Measurements from ENCODE around the gene CTXN1.

Gene CTXN1

DNA sequence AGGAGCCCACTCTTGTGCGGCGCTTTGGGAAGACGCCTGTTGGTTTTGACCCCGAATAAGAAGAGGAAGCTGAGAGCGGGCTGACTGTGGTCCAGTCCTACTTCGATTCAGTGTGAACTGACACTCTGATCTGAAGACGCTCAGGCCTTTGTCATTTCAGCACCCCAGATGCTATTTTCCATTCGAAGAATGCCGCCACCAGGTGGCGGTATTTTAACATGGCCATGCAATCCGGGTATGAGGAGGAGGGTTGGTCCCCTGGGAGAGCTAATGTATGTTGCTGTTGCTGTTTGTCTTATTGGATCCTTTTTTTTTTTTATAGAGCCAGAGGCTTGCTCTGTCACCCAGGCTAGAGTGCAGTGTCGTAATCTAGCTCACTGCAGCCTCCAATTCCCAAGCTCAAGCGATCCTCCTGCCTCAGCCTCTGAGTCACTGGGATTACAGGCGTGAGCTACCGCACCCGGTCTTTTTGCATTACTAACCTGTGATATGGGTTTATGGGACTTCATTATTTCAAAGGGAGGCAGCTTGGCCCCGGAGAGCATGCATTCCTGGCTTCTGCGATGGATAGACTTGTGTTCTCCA lies 18.3 kb upstream of the CTXN1 start (continued):
- TF ChIP-seq HOXC10 (CRISPR knock-in tag; IDR thresholded peaks at IDR 0.05) (no peak), ZEB2 (tag by site-specific recombination; IDR thresholded peaks at IDR 0.05) (peak; percentile 82), REPIN1 (tag by site-specific recombination; IDR thresholded peaks at IDR 0.05; ENCODE audit: low read depth) (no peak), EGR2 (tag by site-specific recombination; IDR thresholded peaks at IDR 0.05; ENCODE audit: low read depth) (no peak), PRDM6 (tag by site-specific recombination; IDR thresholded peaks at IDR 0.05) (no peak), ZNF488 (tag by site-specific recombination; IDR thresholded peaks at IDR 0.05) (no peak), MEIS1 (CRISPR knock-in tag; IDR thresholded peaks at IDR 0.05; ENCODE audit: borderline replicate concordance) (no peak), SP7 (tag by site-specific recombination; IDR thresholded peaks at IDR 0.05) (peak; percentile 74; the same call in 1 of the 2 replicates), ZBTB6 (tag by site-specific recombination; IDR thresholded peaks at IDR 0.05) (peak; percentile 98), ZNF391 (tag by site-specific recombination; IDR thresholded peaks at IDR 0.05; ENCODE audit: borderline replicate concordance, low read depth) (peak; percentile 100), ZNF366 (tag by site-specific recombination; conservative IDR thresholded peaks at IDR 0.05) (peak; percentile 54; the same call in 1 of the 2 replicates), GLI4 (tag by site-specific recombination; IDR thresholded peaks at IDR 0.05) (no peak), ZNF394 (tag by site-specific recombination; IDR thresholded peaks at IDR 0.05; ENCODE audit: borderline replicate concordance) (0 out of 2 replicates have a peak, but pooled peaks have one; percentile 47), ZNF148 (tag by site-specific recombination; IDR thresholded peaks at IDR 0.05; ENCODE audit: borderline replicate concordance) (0 out of 2 replicates have a peak, but pooled peaks have one; percentile 11), GLI2 (tag by site-specific recombination; IDR thresholded peaks at IDR 0.05; ENCODE audit: borderline replicate concordance, low read depth) (no peak), ZBTB10 (tag by site-specific recombination; IDR thresholded peaks at IDR 0.05) (peak; percentile 74), ZSCAN5A (tag by site-specific recombination; IDR thresholded peaks at IDR 0.05) (peak; percentile 65; the same call in 1 of the 2 replicates), OSR2 (tag by site-specific recombination; IDR thresholded peaks at IDR 0.05) (0 out of 2 replicates have a peak, but pooled peaks have one; percentile 5)
- TF ChIP-seq, protein P1, sequence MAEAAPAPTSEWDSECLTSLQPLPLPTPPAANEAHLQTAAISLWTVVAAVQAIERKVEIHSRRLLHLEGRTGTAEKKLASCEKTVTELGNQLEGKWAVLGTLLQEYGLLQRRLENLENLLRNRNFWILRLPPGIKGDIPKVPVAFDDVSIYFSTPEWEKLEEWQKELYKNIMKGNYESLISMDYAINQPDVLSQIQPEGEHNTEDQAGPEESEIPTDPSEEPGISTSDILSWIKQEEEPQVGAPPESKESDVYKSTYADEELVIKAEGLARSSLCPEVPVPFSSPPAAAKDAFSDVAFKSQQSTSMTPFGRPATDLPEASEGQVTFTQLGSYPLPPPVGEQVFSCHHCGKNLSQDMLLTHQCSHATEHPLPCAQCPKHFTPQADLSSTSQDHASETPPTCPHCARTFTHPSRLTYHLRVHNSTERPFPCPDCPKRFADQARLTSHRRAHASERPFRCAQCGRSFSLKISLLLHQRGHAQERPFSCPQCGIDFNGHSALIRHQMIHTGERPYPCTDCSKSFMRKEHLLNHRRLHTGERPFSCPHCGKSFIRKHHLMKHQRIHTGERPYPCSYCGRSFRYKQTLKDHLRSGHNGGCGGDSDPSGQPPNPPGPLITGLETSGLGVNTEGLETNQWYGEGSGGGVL (tag by site-specific recombination; IDR thresholded peaks at IDR 0.05), result peak; percentile 26; the same call in 1 of the 2 replicates
- TF ChIP-seq, protein P2, sequence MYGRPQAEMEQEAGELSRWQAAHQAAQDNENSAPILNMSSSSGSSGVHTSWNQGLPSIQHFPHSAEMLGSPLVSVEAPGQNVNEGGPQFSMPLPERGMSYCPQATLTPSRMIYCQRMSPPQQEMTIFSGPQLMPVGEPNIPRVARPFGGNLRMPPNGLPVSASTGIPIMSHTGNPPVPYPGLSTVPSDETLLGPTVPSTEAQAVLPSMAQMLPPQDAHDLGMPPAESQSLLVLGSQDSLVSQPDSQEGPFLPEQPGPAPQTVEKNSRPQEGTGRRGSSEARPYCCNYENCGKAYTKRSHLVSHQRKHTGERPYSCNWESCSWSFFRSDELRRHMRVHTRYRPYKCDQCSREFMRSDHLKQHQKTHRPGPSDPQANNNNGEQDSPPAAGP (tag by site-specific recombination; IDR thresholded peaks at IDR 0.05), result 0 out of 2 replicates have a peak, but pooled peaks have one; percentile 3
